ENCODE measurements around the gene BMP5.

BMP5 gene

GRCh38 chr6:55875400-55875799 lies at the start of gene BMP5:
Gene BMP5 (minus strand): TSS chr6:55875590. CDS start chr6:55874865, 725 bp downstream.
- Histone ChIP-seq H3F3A (ENCODE audit: insufficient read depth, low read length) (no peaks in the 10 kb centered on the region), H3K9ac (ENCODE audit: low read length) (no peak within 1 kb of the TSS), H2AFZ (ENCODE audit: low read length) (no peak within 1 kb of the TSS), H3K27me3 (replicated peaks; ENCODE audit: insufficient read depth, low read length) (no peaks in the 10 kb centered on the region), H3K4me3 (ENCODE audit: low read length) (no peak within 1 kb of the TSS), H3K9me3 (replicated peaks; ENCODE audit: insufficient read depth, low read length) (no peaks in the 10 kb centered on the region), H3K79me2 (ENCODE audit: low read length) (no peaks in the 10 kb centered on the region), H3K4me2 (ENCODE audit: low read depth, low read length) (no peak within 1 kb of the TSS), H4K20me1 (ENCODE audit: insufficient read depth, low read length) (no peaks in the 10 kb centered on the region), H3K9me2 (replicated peaks; ENCODE audit: insufficient read depth, low read length) (no peaks in the 10 kb centered on the region), H3K27ac (ENCODE audit: low read length) (no peak within 1 kb of the TSS), H3K4me1 (ENCODE audit: low read length) (no peaks in the 10 kb centered on the region), H3K36me3 (replicated peaks; ENCODE audit: insufficient read depth, low read length) (no peaks in the 10 kb centered on the region)
- TF ChIP-seq EZH2phosphoT487 (IDR thresholded peaks at IDR 0.05; ENCODE audit: low read length) (no peak), EZH2 (optimal IDR thresholded peaks at IDR 0.05; ENCODE audit: low read depth, low read length) (no peak)
- TF ChIP-seq, protein P1, sequence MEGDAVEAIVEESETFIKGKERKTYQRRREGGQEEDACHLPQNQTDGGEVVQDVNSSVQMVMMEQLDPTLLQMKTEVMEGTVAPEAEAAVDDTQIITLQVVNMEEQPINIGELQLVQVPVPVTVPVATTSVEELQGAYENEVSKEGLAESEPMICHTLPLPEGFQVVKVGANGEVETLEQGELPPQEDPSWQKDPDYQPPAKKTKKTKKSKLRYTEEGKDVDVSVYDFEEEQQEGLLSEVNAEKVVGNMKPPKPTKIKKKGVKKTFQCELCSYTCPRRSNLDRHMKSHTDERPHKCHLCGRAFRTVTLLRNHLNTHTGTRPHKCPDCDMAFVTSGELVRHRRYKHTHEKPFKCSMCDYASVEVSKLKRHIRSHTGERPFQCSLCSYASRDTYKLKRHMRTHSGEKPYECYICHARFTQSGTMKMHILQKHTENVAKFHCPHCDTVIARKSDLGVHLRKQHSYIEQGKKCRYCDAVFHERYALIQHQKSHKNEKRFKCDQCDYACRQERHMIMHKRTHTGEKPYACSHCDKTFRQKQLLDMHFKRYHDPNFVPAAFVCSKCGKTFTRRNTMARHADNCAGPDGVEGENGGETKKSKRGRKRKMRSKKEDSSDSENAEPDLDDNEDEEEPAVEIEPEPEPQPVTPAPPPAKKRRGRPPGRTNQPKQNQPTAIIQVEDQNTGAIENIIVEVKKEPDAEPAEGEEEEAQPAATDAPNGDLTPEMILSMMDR (IDR thresholded peaks at IDR 0.05; ENCODE audit: low read length), result no peak
- no peak for DNase-seq

GRCh38 chr6:55922406-55922805 lies 47.0 kb upstream of the BMP5 start:
- Histone ChIP-seq H3K9me2 (replicated peaks; ENCODE audit: insufficient read depth, low read length) (no peaks in the 10 kb centered on the region), H3K9ac (ENCODE audit: low read length) (no peak overlapping the region), H3K27ac (ENCODE audit: low read length) (no peak overlapping the region), H3K9me3 (replicated peaks; ENCODE audit: insufficient read depth, low read length) (no peaks in the 10 kb centered on the region), H3K4me2 (ENCODE audit: low read depth, low read length) (no peak overlapping the region), H3F3A (ENCODE audit: insufficient read depth, low read length) (no peaks in the 10 kb centered on the region), H3K27me3 (replicated peaks; ENCODE audit: insufficient read depth, low read length) (no peaks in the 10 kb centered on the region), H2AFZ (ENCODE audit: low read length) (no peak overlapping the region), H3K4me1 (ENCODE audit: low read length) (no peaks in the 10 kb centered on the region), H3K36me3 (replicated peaks; ENCODE audit: insufficient read depth, low read length) (no peaks in the 10 kb centered on the region), H3K79me2 (ENCODE audit: low read length) (no peaks in the 10 kb centered on the region), H4K20me1 (ENCODE audit: insufficient read depth, low read length) (no peaks in the 10 kb centered on the region), H3K4me3 (ENCODE audit: low read length) (no peak overlapping the region)
- DNase-seq, result no peak
- TF ChIP-seq, protein P1 (IDR thresholded peaks at IDR 0.05; ENCODE audit: low read length), result no peak
- no peak for TF ChIP-seq EZH2 (optimal IDR thresholded peaks at IDR 0.05; ENCODE audit: low read depth, low read length)
- TF ChIP-seq EZH2phosphoT487 (IDR thresholded peaks at IDR 0.05; ENCODE audit: low read length), result no peak

- no peaks in the 10 kb centered on the region for H3K36me3 ChIP-seq (replicated peaks; ENCODE audit: insufficient read depth, low read length)
- H3K27ac ChIP-seq (ENCODE audit: low read length), result no peak overlapping the region
- no peak overlapping the region for H3K9ac ChIP-seq (ENCODE audit: low read length)
- no peaks in the 10 kb centered on the region for H3K9me2 ChIP-seq (replicated peaks; ENCODE audit: insufficient read depth, low read length)
- no peaks in the 10 kb centered on the region; the same call in 1 of the 2 replicates for H3F3A ChIP-seq (ENCODE audit: insufficient read depth, low read length)
- H3K4me2 ChIP-seq (ENCODE audit: low read depth, low read length), result no peak overlapping the region
- H3K79me2 ChIP-seq (ENCODE audit: low read length), result no peaks in the 10 kb centered on the region
- no peak overlapping the region for H3K4me3 ChIP-seq (ENCODE audit: low read length)
- no peaks in the 10 kb centered on the region for H3K9me3 ChIP-seq (replicated peaks; ENCODE audit: insufficient read depth, low read length)
- H3K27me3 ChIP-seq (replicated peaks; ENCODE audit: insufficient read depth, low read length), result no peaks in the 10 kb centered on the region
- no peaks in the 10 kb centered on the region for H4K20me1 ChIP-seq (ENCODE audit: insufficient read depth, low read length)
- no peaks in the 10 kb centered on the region for H3K4me1 ChIP-seq (ENCODE audit: low read length)
- TF ChIP-seq EZH2 (optimal IDR thresholded peaks at IDR 0.05; ENCODE audit: low read depth, low read length) (no peak), EZH2phosphoT487 (IDR thresholded peaks at IDR 0.05; ENCODE audit: low read length) (no peak)
- TF ChIP-seq, protein P1 (IDR thresholded peaks at IDR 0.05; ENCODE audit: low read length), result no peak
- H2AFZ ChIP-seq (ENCODE audit: low read length), result no peak overlapping the region
- no peak for DNase-seq
Observed at GRCh38 chr6:55919716-55920308, 44.4 kb upstream of the BMP5 start.

All from MM.1S (cell line).